Liver (tissue), 9 donors: Measurements from ENCODE around the gene CRYZ. TPM values are rescaled to one million over a fixed set of nuclear protein-coding genes. Genes with fewer than 3 reads are reported as not detected.
"Not testable (repeated sequence)": the region's sequence is repeated elsewhere in the genome, so short reads cannot be mapped to it uniquely, and the experiment has no call there.

Source experiments
- DNase-seq: peaks from one replicate; pipeline ENCODE4 v3.0.0-alpha.2; 2017; ENCODE audit warnings: low spot score
- H3K27ac ChIP-seq, 2 donors: one replicate each; pipeline ENCODE4 v1.7.0; 2013; ENCODE audit warnings: inconsistent platforms in 2 of 2, low read length in 2 of 2, control low read depth in 1 of 2, low read depth in 1 of 2, mild to moderate bottlenecking in 1 of 2
- H3K27me3 ChIP-seq, 4 donors: one replicate each; pipeline versions ENCODE4 v1.6.1 to v1.7.0; 2013; ENCODE audit warnings: low read length in 3 of 4, inconsistent platforms in 1 of 4, mild to moderate bottlenecking in 1 of 4, moderate library complexity in 1 of 4; ENCODE audit not compliant: control insufficient read depth in 4 of 4, insufficient read depth in 4 of 4
- H3K36me3 ChIP-seq, 4 donors: one replicate each; pipeline versions ENCODE4 v1.6.1 to v1.7.0; 2013; ENCODE audit warnings: low read length in 3 of 4, mild to moderate bottlenecking in 3 of 4, low read depth in 1 of 4, moderate library complexity in 1 of 4; ENCODE audit not compliant: control insufficient read depth in 4 of 4, insufficient read depth in 3 of 4
- H3K4me1 ChIP-seq, 4 donors: one replicate each; pipeline versions ENCODE4 v1.6.1 to v1.7.0; 2013; ENCODE audit warnings: low read length in 3 of 4, mild to moderate bottlenecking in 3 of 4, moderate library complexity in 1 of 4; ENCODE audit not compliant: control insufficient read depth in 4 of 4, insufficient read depth in 4 of 4
- H3K4me3 ChIP-seq, 3 donors: one replicate each; pipeline versions ENCODE4 v1.6.1 to v1.7.0; 2013; ENCODE audit warnings: low read length in 3 of 3, control low read depth in 1 of 3, low read depth in 1 of 3, mild to moderate bottlenecking in 1 of 3
- H3K9ac ChIP-seq, 2 donors: one replicate each; pipeline ENCODE4 v1.7.0; 2013; ENCODE audit warnings: low read length in 2 of 2, mild to moderate bottlenecking in 2 of 2, moderate library complexity in 2 of 2, control low read depth in 1 of 2, low read depth in 1 of 2
- H3K9me3 ChIP-seq, 4 donors: one replicate each; pipeline versions ENCODE4 v1.6.1 to v1.7.0; 2013; ENCODE audit warnings: low read length in 3 of 4; ENCODE audit not compliant: control insufficient read depth in 4 of 4
- ATF3 ChIP-seq: IDR thresholded peaks from 2 replicates; pipeline ENCODE4 v1.6.1; 2016; ENCODE audit warnings: antibody characterized with exemption
- FOXA1 ChIP-seq: IDR thresholded peaks from 2 replicates; pipeline ENCODE4 v1.6.1; 2016; ENCODE audit warnings: antibody characterized with exemption
- FOXA2 ChIP-seq: IDR thresholded peaks from 2 replicates; pipeline ENCODE4 v1.6.1; 2016; ENCODE audit warnings: antibody characterized with exemption
- GABPA ChIP-seq, 2 donors: IDR thresholded peaks in 1 of 2; conservative IDR thresholded peaks in 1 of 2; 2 replicates each; pipeline ENCODE4 v1.6.1; 2016; ENCODE audit warnings: antibody characterized with exemption in 2 of 2, mild to moderate bottlenecking in 1 of 2, moderate library complexity in 1 of 2
- HNF4A ChIP-seq, 2 donors: conservative IDR thresholded peaks; 2 replicates each; pipeline ENCODE4 v1.6.1; 2016; ENCODE audit warnings: antibody characterized with exemption in 2 of 2, mild to moderate bottlenecking in 2 of 2
- HNF4G ChIP-seq: IDR thresholded peaks from 2 replicates; pipeline ENCODE4 v1.6.1; 2016; ENCODE audit warnings: antibody characterized with exemption
- JUND ChIP-seq, 2 donors: IDR thresholded peaks; 2 replicates each; pipeline ENCODE4 v1.6.1; 2016; ENCODE audit warnings: antibody characterized with exemption in 2 of 2
- RAD21 ChIP-seq, 2 donors: IDR thresholded peaks; 2 replicates each; pipeline ENCODE4 v1.6.1; 2016; ENCODE audit warnings: antibody characterized with exemption in 2 of 2, mild to moderate bottlenecking in 2 of 2
- REST ChIP-seq: IDR thresholded peaks from 2 replicates; pipeline ENCODE4 v1.6.1; 2016; ENCODE audit warnings: antibody characterized with exemption, mild to moderate bottlenecking
- YY1 ChIP-seq: IDR thresholded peaks from 2 replicates; pipeline ENCODE4 v1.6.1; 2016; ENCODE audit warnings: antibody characterized with exemption, mild to moderate bottlenecking
- WGBS: extraction: QIAGEN DNeasy Blood & Tissue Kit; methylation state at CpG from one replicate; pipeline ENCODE4 v1.1.7; 2013; 5-methylcytosine and 5-hydroxymethylcytosine counted together
- polyA plus RNA-seq, 2 donors: library from polyadenylated mRNA; stranded (reverse) in 1 of 2; unstranded in 1 of 2; fragments of 200-250 nt in 1 of 2; fragments of >200 nt in 1 of 2; fragmentation: Nextera tagmentation in 1 of 2; extraction: Ambion mirVana in 1 of 2; gene quantifications; one replicate each; pipeline versions ENCODE4 v1.2.1 to v1.2.3, GENCODE V29; 2013 to 2015
- total RNA-seq, 2 donors: library from RNA; depleted of rRNA; stranded (reverse); fragments of >200 nt; gene quantifications; one replicate each; pipeline ENCODE4 v1.2.3, GENCODE V29; 2014
- TF ChIP-seq, protein P1 (sequence below): fragments of 150-350 bp; IDR thresholded peaks from 2 replicates; pipeline ENCODE4 v1.5.1; 2017; ENCODE audit warnings: improper control_type of control experiment, low read depth, low read length; ENCODE audit not compliant: missing input control
- TF ChIP-seq, protein P2 (sequence below): IDR thresholded peaks from 2 replicates; pipeline ENCODE4 v1.6.1; 2016; ENCODE audit warnings: antibody characterized with exemption
- donor health status: healthy.
- donor health status: healthy.
- donor health status: healthy.
- donor health status: healthy.
- donor health status: healthy.

Gene CRYZ
- total and polyA plus RNA-seq, 4 donors, result 104 to 183 (median 131) TPM

- TF ChIP-seq FOXA1 (no peak), REST (no peak), ATF3 (no peak), YY1 (no peak)
- no peaks in the 10 kb centered on the region for H3K9me3 ChIP-seq
- no peak overlapping the region for H3K9ac ChIP-seq
- no peaks in the 10 kb centered on the region for H3K27me3 ChIP-seq
- H3K27ac ChIP-seq, result no peak overlapping the region
- 89% methylated on average over 4 of the region's 4 CpGs for WGBS
- H3K36me3 ChIP-seq, result peaks cover 3 to 26% (median 13%) of the 10 kb centered on the region in 4 donors
- no peak for DNase-seq
- H3K4me1 ChIP-seq, result no peaks in the 10 kb centered on the region
- no peak overlapping the region for H3K4me3 ChIP-seq
These were observed 31.0 kb upstream of the CRYZ start for GRCh38 chr1:74763807-74764206.

DNA sequence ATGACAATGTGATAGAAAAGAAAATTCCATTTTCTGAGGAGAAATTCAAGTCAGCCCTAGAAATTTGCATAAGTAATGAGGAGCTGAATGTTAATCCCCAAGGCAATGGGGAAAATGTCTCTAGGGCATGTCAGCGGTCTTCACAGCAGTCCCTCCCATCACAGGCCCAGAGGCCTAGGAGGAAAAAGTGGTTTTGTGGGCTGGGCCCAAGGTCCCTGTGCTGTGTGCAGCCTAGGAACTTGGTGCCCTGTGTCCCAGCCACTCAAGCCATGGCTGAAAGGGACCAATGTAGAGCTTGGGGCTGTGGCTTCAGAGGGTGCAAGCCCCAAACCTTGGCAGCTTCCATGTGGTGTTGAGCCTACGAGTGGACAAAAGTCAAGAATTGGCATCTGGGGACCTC lies 23.8 kb upstream of the CRYZ start:
- not testable (repeated sequence) for H3K4me1 ChIP-seq, H3K27me3 ChIP-seq, DNase-seq, H3K27ac ChIP-seq, H3K9ac ChIP-seq, H3K9me3 ChIP-seq, H3K4me3 ChIP-seq
- WGBS, result 96% methylated on average over 2 of the region's 2 CpGs
- H3K36me3 ChIP-seq, result peaks cover 2 to 57% (median 34%) of the 10 kb centered on the region in 4 donors

GRCh38 chr1:74755475-74755874 lies 22.6 kb upstream of the CRYZ start:
- Histone ChIP-seq H3K36me3 (peaks cover 2 to 56% (median 32%) of the 10 kb centered on the region in 4 donors), H3K9ac (no peak overlapping the region), H3K27me3 (no peaks in the 10 kb centered on the region), H3K27ac (no peak overlapping the region), H3K9me3 (no peaks in the 10 kb centered on the region), H3K4me3 (no peak overlapping the region), H3K4me1 (no peaks in the 10 kb centered on the region)
- no peak for TF ChIP-seq JUND (IDR thresholded peaks at IDR 0.05)
- no peak for TF ChIP-seq HNF4G
- TF ChIP-seq, protein P1, sequence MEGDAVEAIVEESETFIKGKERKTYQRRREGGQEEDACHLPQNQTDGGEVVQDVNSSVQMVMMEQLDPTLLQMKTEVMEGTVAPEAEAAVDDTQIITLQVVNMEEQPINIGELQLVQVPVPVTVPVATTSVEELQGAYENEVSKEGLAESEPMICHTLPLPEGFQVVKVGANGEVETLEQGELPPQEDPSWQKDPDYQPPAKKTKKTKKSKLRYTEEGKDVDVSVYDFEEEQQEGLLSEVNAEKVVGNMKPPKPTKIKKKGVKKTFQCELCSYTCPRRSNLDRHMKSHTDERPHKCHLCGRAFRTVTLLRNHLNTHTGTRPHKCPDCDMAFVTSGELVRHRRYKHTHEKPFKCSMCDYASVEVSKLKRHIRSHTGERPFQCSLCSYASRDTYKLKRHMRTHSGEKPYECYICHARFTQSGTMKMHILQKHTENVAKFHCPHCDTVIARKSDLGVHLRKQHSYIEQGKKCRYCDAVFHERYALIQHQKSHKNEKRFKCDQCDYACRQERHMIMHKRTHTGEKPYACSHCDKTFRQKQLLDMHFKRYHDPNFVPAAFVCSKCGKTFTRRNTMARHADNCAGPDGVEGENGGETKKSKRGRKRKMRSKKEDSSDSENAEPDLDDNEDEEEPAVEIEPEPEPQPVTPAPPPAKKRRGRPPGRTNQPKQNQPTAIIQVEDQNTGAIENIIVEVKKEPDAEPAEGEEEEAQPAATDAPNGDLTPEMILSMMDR, result no peak
- TF ChIP-seq HNF4A (conservative IDR thresholded peaks at IDR 0.05), result no peak
- TF ChIP-seq REST, result no peak
- TF ChIP-seq YY1, result no peak
- TF ChIP-seq, protein P2, sequence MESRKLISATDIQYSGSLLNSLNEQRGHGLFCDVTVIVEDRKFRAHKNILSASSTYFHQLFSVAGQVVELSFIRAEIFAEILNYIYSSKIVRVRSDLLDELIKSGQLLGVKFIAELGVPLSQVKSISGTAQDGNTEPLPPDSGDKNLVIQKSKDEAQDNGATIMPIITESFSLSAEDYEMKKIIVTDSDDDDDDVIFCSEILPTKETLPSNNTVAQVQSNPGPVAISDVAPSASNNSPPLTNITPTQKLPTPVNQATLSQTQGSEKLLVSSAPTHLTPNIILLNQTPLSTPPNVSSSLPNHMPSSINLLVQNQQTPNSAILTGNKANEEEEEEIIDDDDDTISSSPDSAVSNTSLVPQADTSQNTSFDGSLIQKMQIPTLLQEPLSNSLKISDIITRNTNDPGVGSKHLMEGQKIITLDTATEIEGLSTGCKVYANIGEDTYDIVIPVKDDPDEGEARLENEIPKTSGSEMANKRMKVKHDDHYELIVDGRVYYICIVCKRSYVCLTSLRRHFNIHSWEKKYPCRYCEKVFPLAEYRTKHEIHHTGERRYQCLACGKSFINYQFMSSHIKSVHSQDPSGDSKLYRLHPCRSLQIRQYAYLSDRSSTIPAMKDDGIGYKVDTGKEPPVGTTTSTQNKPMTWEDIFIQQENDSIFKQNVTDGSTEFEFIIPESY, result no peak
- no peak for TF ChIP-seq RAD21 (IDR thresholded peaks at IDR 0.05)
- TF ChIP-seq FOXA2, result no peak
- TF ChIP-seq GABPA (IDR thresholded peaks at IDR 0.05 in 1 of 2, conservative IDR thresholded peaks at IDR 0.05 in 1 of 2), result no peak
- no peak for DNase-seq
